GM18505 (cell line): ENCODE data around the gene ANKRD13A.
A peak's percentile ranks its signal among the peaks of the same experiment; 100 is the strongest.

Experiments
- ATAC-seq: cut with Tn5 transposase; IDR thresholded peaks from one replicate; pipeline ENCODE4 v1.9.1; 2021; ENCODE audit not compliant: unreplicated experiment
- POLR2A ChIP-seq: IDR thresholded peaks from 4 replicates; pipeline ENCODE4 v1.6.1; 2011; ENCODE audit warnings: borderline replicate concordance; ENCODE audit not compliant: insufficient read depth, insufficient read length; ENCODE audit errors: extremely low read depth

ANKRD13A gene

DNA sequence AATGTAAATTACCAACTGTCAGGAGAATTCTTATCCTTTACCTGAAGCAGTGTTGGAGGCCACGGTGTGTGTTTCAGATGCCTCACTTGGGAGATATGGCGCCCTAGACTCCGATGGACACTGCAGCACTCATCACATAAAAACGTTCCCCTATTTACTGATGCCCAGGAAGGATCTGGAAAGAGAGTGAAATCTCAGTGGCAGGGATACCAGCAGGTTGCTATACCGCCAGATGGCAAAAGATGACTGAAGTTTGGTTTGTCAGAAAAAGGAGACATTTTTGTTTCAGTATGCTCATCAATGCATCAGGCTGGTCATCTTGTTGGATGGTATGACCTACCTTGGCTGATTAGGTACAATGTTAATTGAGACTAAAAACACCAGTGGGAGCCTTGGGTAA lies 7.6 kb upstream of the ANKRD13A start:
- no peak for ATAC-seq
- TF ChIP-seq POLR2A: no peak

DNA sequence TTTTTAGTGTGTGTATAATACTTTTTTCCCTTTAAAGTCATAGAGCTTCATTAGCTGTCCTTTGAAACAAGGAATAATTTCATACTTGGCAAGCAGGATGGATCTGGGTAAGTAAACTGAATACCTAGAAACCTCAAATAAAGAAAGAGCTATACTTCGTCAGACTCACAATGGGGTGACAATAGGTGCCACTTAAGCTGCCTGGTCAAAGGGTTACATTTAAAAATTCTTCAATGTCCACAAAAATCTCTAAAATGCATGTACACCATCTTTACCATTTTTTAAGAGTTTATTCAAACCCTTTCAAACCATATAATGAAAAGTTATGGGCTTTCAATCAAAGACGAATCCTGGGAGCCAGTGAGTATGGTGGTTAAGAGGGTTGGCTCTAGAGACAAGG lies 6.1 kb upstream of the ANKRD13A start:
- TF ChIP-seq POLR2A: no peak
- ATAC-seq: no peak

GRCh38 chr12:109994401-109995175 lies 4.6 kb upstream of the ANKRD13A start:
- no peak for TF ChIP-seq POLR2A
- ATAC-seq: no peak

DNA sequence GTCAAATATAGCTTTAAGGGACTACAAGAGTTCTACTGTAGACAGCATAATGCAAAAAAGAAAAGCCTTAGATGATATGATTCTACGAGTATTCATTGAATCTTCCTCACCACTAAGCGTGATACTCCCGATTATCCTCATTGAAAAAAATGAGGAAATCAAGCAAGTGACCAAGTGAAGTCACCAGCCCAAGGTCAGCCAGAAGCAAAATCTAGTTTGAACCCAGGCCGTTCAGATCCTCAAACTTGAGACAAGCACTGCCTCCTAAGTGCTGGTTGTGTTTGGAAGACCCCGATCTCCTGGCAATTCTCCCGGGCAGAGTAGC lies 3.9 kb upstream of the ANKRD13A start:
- no peak for ATAC-seq
- no peak for TF ChIP-seq POLR2A

DNA sequence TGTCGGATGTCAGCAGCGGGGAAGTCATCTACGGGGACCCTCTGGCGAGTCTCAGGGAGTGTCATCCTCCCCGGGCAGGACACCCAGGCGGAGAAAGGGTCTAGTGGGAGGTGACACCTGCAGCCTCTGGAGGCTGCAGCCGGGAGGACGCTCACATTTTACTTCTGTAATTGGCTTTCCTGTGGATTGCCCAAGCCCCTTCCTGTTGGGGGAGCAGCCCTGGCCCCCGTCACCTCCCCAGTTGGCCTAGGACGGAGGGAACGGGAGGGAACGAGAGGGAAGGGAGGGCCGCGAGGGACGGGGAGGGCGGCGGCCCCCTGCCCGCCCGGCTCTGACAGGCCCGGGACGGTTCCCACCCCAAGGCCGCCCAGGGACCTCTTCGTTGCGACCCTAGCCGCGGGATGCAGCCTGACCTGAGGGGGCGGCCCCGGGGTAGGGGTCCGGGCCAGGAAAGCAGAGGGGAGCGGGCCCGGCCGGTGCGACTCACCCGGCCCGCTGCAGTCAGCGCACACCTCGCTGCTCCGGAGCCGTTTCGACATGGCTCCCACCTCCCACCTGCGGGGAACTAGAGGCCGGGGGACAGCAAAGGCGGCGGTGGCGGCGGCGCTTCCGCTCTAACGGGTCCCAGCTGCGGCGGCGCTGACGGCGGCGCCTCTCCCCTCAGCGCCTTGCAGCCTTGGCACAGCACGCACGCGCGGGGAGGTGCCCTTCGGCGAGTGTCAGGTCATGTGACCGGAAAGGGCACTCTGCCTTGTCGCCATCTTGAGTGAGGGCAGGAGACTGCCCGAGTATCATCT lies 3.3 kb upstream of the ANKRD13A start, which contains the start of gene GIT2:
TSS of gene GIT2 (minus strand) at position 683 of the 797 bp plus-strand sequence. CDS start at position 539, 144 bp downstream.
- peak; percentile 59 for ATAC-seq
- peak; percentile 87 for TF ChIP-seq POLR2A

DNA sequence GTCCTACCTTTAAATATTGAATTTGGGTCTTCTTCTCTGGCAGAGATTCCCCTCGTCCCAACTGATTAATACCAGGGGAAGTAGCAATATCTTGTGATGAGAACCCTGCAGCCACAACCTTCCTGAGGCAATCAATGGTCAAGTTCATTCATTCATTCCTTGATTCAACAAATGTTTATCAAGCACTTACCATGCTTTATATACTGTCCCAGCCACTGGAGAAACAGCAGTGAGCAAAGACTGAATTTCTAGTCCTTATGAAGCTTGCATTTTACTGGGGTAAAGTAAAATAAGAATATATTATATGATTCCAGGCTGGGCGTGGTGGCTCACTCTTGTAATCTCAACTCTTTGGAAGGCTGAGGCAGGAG lies 2.8 kb upstream of the ANKRD13A start:
- ATAC-seq: no peak
- TF ChIP-seq POLR2A: no peak

DNA sequence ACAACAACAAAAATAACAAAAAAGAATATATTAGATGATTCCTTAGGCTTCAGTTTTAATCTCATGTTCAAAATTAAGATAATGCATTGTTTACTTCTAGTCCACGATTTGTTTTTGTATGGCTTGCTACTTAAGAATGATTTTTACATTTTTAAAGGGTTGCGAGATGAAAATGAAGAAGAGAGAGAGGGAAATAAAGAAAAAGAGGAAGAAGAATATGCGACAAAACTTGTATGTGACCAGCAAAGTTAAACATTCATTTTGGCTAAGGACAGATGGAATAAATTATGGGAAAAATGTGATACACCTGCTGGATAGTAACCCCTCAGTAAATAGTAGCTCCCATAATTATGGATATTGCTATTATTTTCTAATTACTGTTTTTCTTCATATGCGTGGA lies 1.8 kb upstream of the ANKRD13A start:
- ATAC-seq: no peak
- no peak for TF ChIP-seq POLR2A

DNA sequence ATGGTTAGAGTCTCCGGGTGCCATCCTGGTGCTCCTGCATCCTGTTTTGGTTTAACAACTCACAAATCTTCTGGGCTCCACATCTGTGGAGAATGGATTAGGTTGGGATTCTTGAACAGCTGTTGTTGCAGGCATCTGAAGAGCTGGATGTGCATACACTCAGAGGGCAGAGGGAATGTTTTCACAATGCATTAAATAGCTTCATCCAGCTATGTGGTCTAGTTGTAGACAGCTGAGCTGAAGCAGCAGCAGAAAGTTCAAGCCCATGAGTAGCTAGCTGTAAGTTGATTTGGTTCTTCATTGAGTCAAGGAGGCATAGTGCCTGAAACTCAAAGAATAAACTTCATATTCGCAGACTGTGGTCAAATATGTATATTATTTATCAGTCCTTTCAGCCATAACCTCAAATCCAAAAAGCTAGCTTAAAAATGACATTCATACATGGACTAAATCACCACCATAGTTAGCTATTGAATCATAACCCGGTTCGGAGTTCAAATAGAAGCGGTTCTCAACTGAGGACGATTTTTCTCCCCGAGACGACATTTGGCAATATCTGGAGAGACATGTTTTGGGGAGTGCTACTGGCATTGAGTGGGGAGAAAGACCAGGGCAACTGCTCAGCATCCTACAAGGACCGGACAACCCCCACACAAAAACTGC lies 858 bp upstream of the ANKRD13A start:
- no peak for ATAC-seq
- no peak for TF ChIP-seq POLR2A

- ATAC-seq: no peak
- no peak for TF ChIP-seq POLR2A
Observed at GRCh38 chr12:109999649-109999971, 380 bp downstream of the ANKRD13A start.

DNA sequence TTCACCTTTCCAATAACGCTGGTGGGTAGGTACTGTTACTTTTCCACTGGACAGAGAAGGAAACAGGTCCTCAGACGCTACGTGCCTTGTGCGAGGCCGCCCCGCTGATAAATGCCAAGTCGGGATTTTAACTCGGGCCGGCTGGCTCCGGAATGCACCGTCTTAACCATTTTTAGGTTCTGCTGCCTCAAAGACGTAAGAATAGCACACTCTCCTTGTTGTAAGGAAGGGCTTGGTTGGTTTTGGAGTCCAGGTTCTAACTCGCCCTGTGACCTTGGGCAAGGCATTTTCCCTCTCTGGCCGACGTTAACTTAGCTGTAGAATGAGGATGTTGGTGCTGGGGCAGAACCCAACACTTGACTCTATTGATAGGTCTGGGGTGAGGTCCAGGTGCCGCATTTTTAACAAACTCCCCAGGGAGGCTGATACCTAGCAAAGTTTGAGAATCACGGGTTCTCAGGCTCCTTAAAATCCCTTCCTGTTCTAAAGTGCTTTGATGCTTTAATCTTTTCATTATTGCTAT lies 814 bp downstream of the ANKRD13A start:
- no peak for TF ChIP-seq POLR2A
- no peak for ATAC-seq

DNA sequence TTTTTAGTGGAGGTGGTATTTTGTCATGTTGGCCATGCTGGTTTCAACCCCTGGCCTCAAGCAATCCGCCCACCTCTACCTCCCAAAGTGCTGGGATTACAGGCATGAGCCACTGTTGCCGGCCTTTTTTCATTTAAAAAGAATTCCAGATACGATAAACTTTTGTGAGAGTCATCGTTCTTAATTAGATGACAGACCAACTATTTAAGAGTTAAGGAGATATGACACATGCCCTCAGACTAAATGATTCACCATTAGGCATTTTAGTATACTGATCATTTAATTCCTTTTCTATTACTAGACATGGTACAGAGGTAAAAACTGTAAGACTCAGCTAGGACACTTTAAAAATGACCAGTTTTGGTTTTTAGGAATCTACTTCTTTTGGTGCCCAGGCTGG lies 2.4 kb downstream of the ANKRD13A start:
- no peak for TF ChIP-seq POLR2A
- ATAC-seq: no peak

DNA sequence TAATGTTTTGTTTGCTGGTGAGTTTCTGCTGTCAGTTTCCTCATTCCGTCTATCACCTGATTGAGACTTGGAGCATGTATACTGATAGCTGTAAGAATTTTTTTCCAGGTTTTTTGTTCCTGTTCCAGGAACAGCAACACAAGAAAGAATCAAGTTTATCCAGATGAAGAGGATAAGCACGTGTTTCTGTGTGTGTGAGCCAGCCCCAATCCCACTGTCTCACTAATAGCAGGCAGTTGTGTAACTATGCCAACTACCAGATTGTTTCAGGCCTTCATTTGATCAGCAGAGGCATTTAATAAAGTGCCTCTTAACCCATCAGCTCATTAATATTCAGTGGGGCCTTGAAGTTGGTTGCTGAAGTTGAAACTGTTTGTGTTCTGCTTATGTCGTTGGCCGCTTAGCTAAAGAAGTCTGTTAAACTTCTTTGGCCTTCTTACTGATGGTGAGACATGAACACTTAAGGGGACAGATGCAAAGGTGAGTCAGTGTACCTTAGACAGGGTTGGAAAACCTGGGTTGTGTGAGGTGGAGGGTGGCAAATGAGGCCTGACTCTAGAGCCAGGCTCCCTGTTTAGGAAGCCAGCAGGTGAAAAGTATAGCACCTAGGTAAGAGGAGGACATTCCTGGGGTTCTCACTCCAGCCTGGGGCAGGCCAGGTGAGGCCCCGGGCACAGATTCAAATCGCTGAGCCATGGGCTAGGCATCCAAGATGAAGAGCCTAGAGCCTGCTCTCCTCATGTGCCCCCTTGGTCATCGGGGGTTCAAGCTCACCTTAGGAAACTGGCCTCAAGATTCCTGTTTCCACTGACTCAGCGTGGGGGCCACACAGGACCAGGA lies 3.7 kb downstream of the ANKRD13A start:
- no peak for ATAC-seq
- TF ChIP-seq POLR2A: no peak

GRCh38 chr12:110004598-110004997 lies 5.4 kb downstream of the ANKRD13A start:
- no peak for TF ChIP-seq POLR2A
- ATAC-seq: peak; percentile 52
